ENCODE data around the gene LRRC3B. TPM values are rescaled to one million over a fixed set of nuclear protein-coding genes. Genes with fewer than 3 reads are reported as not detected.

Gene LRRC3B
- total RNA-seq, 3 donors from 2014 or later: 0.35 to 0.76 TPM; not detected in 1

- DNase-seq (no peak), ATAC-seq (no peak)
- no peaks in the 10 kb centered on the region for H3K36me3 ChIP-seq (ENCODE audit: low read depth)
- H3K9me3 ChIP-seq: no peaks in the 10 kb centered on the region
- no peak for TF ChIP-seq CTCF (IDR thresholded peaks at IDR 0.05)
- H3K4me1 ChIP-seq (ENCODE audit: low read depth): no peaks in the 10 kb centered on the region
- no peak overlapping the region for H3K4me3 ChIP-seq
- intact Hi-C loops (cut with DNase I, micrococcal nuclease): no loop called here
These were observed 2.6 kb downstream of the LRRC3B start for GRCh38 chr3:26625187-26625586.

GRCh38 chr3:26627080-26627479, 4.5 kb downstream of the LRRC3B start:
- H3K36me3 ChIP-seq (ENCODE audit: low read depth): no peaks in the 10 kb centered on the region
- no peaks in the 10 kb centered on the region for H3K9me3 ChIP-seq
- no peak for ATAC-seq
- no peaks in the 10 kb centered on the region for H3K4me1 ChIP-seq (ENCODE audit: low read depth)
- no peak overlapping the region for H3K4me3 ChIP-seq
- intact Hi-C loops (cut with DNase I, micrococcal nuclease): no loop called here
- DNase-seq: no peak
- TF ChIP-seq CTCF (IDR thresholded peaks at IDR 0.05): no peak

- Histone ChIP-seq H3K4me3 (no peak overlapping the region), H3K4me1 (ENCODE audit: low read depth) (no peaks in the 10 kb centered on the region), H3K36me3 (ENCODE audit: low read depth) (no peaks in the 10 kb centered on the region), H3K9me3 (no peaks in the 10 kb centered on the region)
- ATAC-seq (no peak), DNase-seq (no peak)
- no peak for TF ChIP-seq CTCF (IDR thresholded peaks at IDR 0.05)
- intact Hi-C loops (cut with DNase I, micrococcal nuclease): no loop called here
These were observed 6.3 kb downstream of the LRRC3B start for GRCh38 chr3:26628915-26629314.

GRCh38 chr3:26630669-26631389, 8.3 kb downstream of the LRRC3B start:
- no peaks in the 10 kb centered on the region for H3K4me1 ChIP-seq (ENCODE audit: low read depth)
- intact Hi-C loops (cut with DNase I, micrococcal nuclease): no loop called here
- no peaks in the 10 kb centered on the region for H3K36me3 ChIP-seq (ENCODE audit: low read depth)
- H3K4me3 ChIP-seq: no peak overlapping the region
- no peak for ATAC-seq
- no peak for DNase-seq
- H3K9me3 ChIP-seq: no peaks in the 10 kb centered on the region
- TF ChIP-seq CTCF (IDR thresholded peaks at IDR 0.05): no peak

- ATAC-seq (no peak), DNase-seq (no peak)
- intact Hi-C loops (cut with DNase I, micrococcal nuclease): no loop called here
- Histone ChIP-seq H3K36me3 (ENCODE audit: low read depth) (no peaks in the 10 kb centered on the region), H3K4me1 (ENCODE audit: low read depth) (no peaks in the 10 kb centered on the region), H3K4me3 (no peak overlapping the region), H3K9me3 (no peaks in the 10 kb centered on the region)
- TF ChIP-seq CTCF (IDR thresholded peaks at IDR 0.05): no peak
These were observed 8.8 kb downstream of the LRRC3B start for GRCh38 chr3:26631390-26631738.

- H3K4me3 ChIP-seq: no peak overlapping the region
- ATAC-seq: no peak
- H3K36me3 ChIP-seq (ENCODE audit: low read depth): no peaks in the 10 kb centered on the region
- no peaks in the 10 kb centered on the region for H3K4me1 ChIP-seq (ENCODE audit: low read depth)
- DNase-seq: no peak
- intact Hi-C loops (cut with DNase I, micrococcal nuclease): no loop called here
- no peak for TF ChIP-seq CTCF (IDR thresholded peaks at IDR 0.05)
- H3K9me3 ChIP-seq: no peaks in the 10 kb centered on the region
These were observed 12.0 kb downstream of the LRRC3B start for GRCh38 chr3:26634601-26635000.
